Pancreas (tissue), 10 donors: Measurements from ENCODE around the gene IL21R. TPM values are rescaled to one million over a fixed set of nuclear protein-coding genes. Genes with fewer than 3 reads are reported as not detected.

Source experiments
- ATAC-seq, 4 donors: fragments of 200-7000 bp; cut with Tn5 transposase; one replicate each; pipeline versions ENCODE4 v1.8.0 to v1.9.1; 2020; ENCODE audit warnings: mild to moderate bottlenecking in 4 of 4, moderate library complexity in 4 of 4
- DNase-seq, 6 donors: peaks; one replicate each; pipeline ENCODE4 v3.0.0-alpha.2; 2020
- FAIRE-seq: peaks from 2 replicates; lab custom pipeline; 2012; peaks lifted over from hg19 to GRCh38; lab: Jason Lieb, UNC
- H3K27ac ChIP-seq, 4 donors: fragments of 200-600 bp; sonication (generic); 1 replicate in 3 of 4; 2 replicates in 1 of 4; pipeline versions ENCODE4 v1.5.0 to v1.8.0; 2020
- H3K27me3 ChIP-seq, 4 donors: fragments of 200-600 bp; one replicate each; pipeline ENCODE4 v1.8.0; 2021
- H3K36me3 ChIP-seq, 3 donors: fragments of 200-600 bp; sonication (generic) in 1 of 3; one replicate each; pipeline versions ENCODE4 v1.5.0 to v1.8.0; 2020 to 2021
- H3K4me1 ChIP-seq, 3 donors: fragments of 200-600 bp; one replicate each; pipeline ENCODE4 v1.8.0; 2021
- H3K4me3 ChIP-seq, 4 donors: fragments of 200-600 bp; sonication (generic) in 2 of 4; one replicate each; pipeline versions ENCODE4 v1.5.0 to v1.8.0; 2020 to 2021
- H3K9me3 ChIP-seq, 4 donors: fragments of 200-600 bp; one replicate each; pipeline ENCODE4 v1.8.0; 2021
- CTCF ChIP-seq, 4 donors: fragments of 200-600 bp; sonication (generic) in 3 of 4; IDR thresholded peaks; one replicate each; pipeline versions ENCODE4 v1.5.0 to v1.8.0; 2021; ENCODE audit warnings: antibody characterized with exemption in 4 of 4
- WGBS, 2 donors: extraction: QIAGEN DNeasy Blood & Tissue Kit; methylation state at CpG; one replicate each; pipeline ENCODE4 v1.1.7; 2013; 5-methylcytosine and 5-hydroxymethylcytosine counted together
- intact Hi-C, 3 donors: fragments of 100-400 bp; cut with DNase I; formaldehyde crosslinking; loops; one replicate each; pipeline versions ENCODE4 v1.11.1 to v1.14.2; 2022
- polyA plus RNA-seq, 2 donors: library from polyadenylated mRNA; stranded (reverse); fragments of 200-250 nt; gene quantifications; one replicate each; pipeline ENCODE4 v1.2.3, GENCODE V29; 2013
- total RNA-seq, 6 donors: library from RNA; stranded (reverse); fragmentation: NEBNext Ultra II Directional in 4 of 6; extraction: Animal tissue kit (Norgen Biotek cat#: 25700) in 4 of 6; gene quantifications; one replicate each; pipeline versions ENCODE4 v1.2.1 to v1.2.4, GENCODE V29; 2021 to 2023
- donor health status: healthy with polysubstance abuse.
- donor health status: DM: no; HTN: no; CAD: no; lungs with moderate emphysema.
- donor health status: DM: no; HTN: no; CAD: no.
- donor health status: control.
- donor health status: control.
- donor health status: Bipolar disorder and iron deficiency.
- donor health status: DM: yes; HTN: yes; CAD: no.
- donor health status: DM: no; HTN: no; CAD: no.
- donor health status: DM: no; HTN: no; CAD: no.
- donor health status: DM: yes; HTN: yes; CAD: no.

Gene IL21R
- total and polyA plus RNA-seq, 8 donors = 0.08 to 0.79 (median 0.31) TPM; not detected in 2

- H3K27me3 ChIP-seq = no peaks in the 10 kb centered on the region
- FAIRE-seq (no peak), ATAC-seq (no peak), DNase-seq (no peak)
- WGBS, 2 donors = 54 to 70% methylated on average over 4 of the region's 4 CpGs
- no peaks in the 10 kb centered on the region for H3K9me3 ChIP-seq
- no peak overlapping the region for H3K27ac ChIP-seq
- no peak for TF ChIP-seq CTCF (IDR thresholded peaks at IDR 0.05)
- H3K36me3 ChIP-seq = no peaks in the 10 kb centered on the region
- intact Hi-C loops = no loop called here
- no peak overlapping the region for H3K4me3 ChIP-seq
- H3K4me1 ChIP-seq = no peaks in the 10 kb centered on the region
Observed at GRCh38 chr16:27386674-27387073, 15.3 kb upstream of the IL21R start.

GRCh38 chr16:27387724-27388123 lies 14.2 kb upstream of the IL21R start:
- no peak for TF ChIP-seq CTCF (IDR thresholded peaks at IDR 0.05)
- ATAC-seq = no peak
- DNase-seq = no peak
- Histone ChIP-seq H3K36me3 (no peaks in the 10 kb centered on the region), H3K9me3 (no peaks in the 10 kb centered on the region), H3K4me1 (no peaks in the 10 kb centered on the region), H3K27me3 (no peaks in the 10 kb centered on the region), H3K27ac (no peak overlapping the region), H3K4me3 (no peak overlapping the region)
- WGBS, 2 donors = 87 to 95% methylated on average over 1 of the region's 1 CpG
- intact Hi-C loops = no loop called here
- FAIRE-seq = no peak

DNA sequence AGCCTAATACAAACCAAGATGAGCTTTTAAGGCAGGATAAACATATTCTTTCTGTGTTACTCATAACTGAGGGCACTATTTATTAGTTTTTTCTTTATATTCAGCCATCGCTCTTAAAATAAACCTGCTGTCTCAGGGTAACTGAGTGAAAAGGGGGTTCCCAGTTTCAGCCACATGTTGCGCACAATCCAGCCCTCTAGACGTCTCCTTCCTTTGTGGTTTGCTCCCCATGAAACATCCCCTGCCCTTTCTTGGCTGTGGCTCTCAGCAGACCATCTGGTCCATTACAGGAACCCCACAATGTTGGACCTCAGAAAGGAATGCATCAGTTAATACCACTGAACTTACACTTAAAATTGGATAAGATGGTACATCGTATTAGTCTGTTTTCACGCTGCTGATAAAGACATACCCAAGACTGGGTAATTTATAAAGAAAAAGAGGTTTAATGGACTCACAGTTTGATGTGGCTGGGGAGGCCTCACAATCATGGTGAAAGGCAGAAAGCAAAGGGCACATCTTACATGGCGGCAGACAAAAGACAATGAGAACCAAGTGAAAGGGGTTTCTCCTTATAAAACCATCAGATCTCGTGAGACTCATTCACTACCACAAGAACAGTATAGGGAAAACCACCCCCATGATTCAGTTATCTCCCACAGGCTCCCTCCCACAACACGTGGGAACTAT lies 12.6 kb upstream of the IL21R start:
- no peaks in the 10 kb centered on the region for H3K27me3 ChIP-seq
- no peak overlapping the region for H3K4me3 ChIP-seq
- intact Hi-C loops = no loop called here
- FAIRE-seq (no peak), DNase-seq (no peak), ATAC-seq (peak in 2 of 4 donors; percentile 16 to 65)
- no peak overlapping the region for H3K27ac ChIP-seq
- H3K9me3 ChIP-seq = no peaks in the 10 kb centered on the region
- 65 to 72% methylated on average over 8 of the region's 8 CpGs for WGBS, 2 donors
- no peaks in the 10 kb centered on the region for H3K36me3 ChIP-seq
- TF ChIP-seq CTCF (IDR thresholded peaks at IDR 0.05) = no peak
- H3K4me1 ChIP-seq = no peaks in the 10 kb centered on the region

- no peak overlapping the region for H3K4me3 ChIP-seq
- no peak for TF ChIP-seq CTCF (IDR thresholded peaks at IDR 0.05)
- intact Hi-C loops = no loop called here
- no peaks in the 10 kb centered on the region for H3K9me3 ChIP-seq
- FAIRE-seq (no peak), ATAC-seq (no peak), DNase-seq (no peak)
- no peaks in the 10 kb centered on the region for H3K4me1 ChIP-seq
- no peaks in the 10 kb centered on the region for H3K36me3 ChIP-seq
- H3K27ac ChIP-seq = no peak overlapping the region
- no peaks in the 10 kb centered on the region for H3K27me3 ChIP-seq
Observed at GRCh38 chr16:27390151-27390550, 11.8 kb upstream of the IL21R start.

- H3K9me3 ChIP-seq = no peaks in the 10 kb centered on the region
- H3K27me3 ChIP-seq = no peaks in the 10 kb centered on the region
- intact Hi-C loops = no loop called here
- no peak for FAIRE-seq
- H3K4me1 ChIP-seq = no peaks in the 10 kb centered on the region
- 39 to 50% methylated on average over 1 of the region's 1 CpG for WGBS, 2 donors
- no peak overlapping the region for H3K27ac ChIP-seq
- H3K4me3 ChIP-seq = no peak overlapping the region
- H3K36me3 ChIP-seq = no peaks in the 10 kb centered on the region
- no peak for ATAC-seq
- TF ChIP-seq CTCF (IDR thresholded peaks at IDR 0.05) = no peak
- DNase-seq = no peak
Observed at GRCh38 chr16:27392671-27393070, 9.3 kb upstream of the IL21R start.
